Fibroblast of lung (primary cell): ENCODE data around the gene CLCNKB. TPM values are rescaled to one million over a fixed set of nuclear protein-coding genes. Genes with fewer than 3 reads are reported as not detected.
A peak's percentile ranks its signal among the peaks of the same experiment; 100 is the strongest.

Experiments
- DNase-seq, 2 donors: peaks; one replicate each; pipeline versions ENCODE4 v3.0.0 to v3.0.0-alpha.2; 2010; ENCODE audit warnings: low read depth in 2 of 2
- H2AFZ ChIP-seq: 2 replicates; pipeline ENCODE4 v1.5.1; 2012; ENCODE audit warnings: low read length, control low read depth, inconsistent platforms
- H3K27ac ChIP-seq: 2 replicates; pipeline ENCODE4 v1.5.1; 2011; ENCODE audit warnings: low read length, control low read depth; ENCODE audit not compliant: insufficient read depth
- H3K27me3 ChIP-seq: 2 replicates; pipeline ENCODE4 v1.5.1; 2011; ENCODE audit warnings: mild to moderate bottlenecking, low read length; ENCODE audit not compliant: control insufficient read depth, insufficient read depth
- H3K36me3 ChIP-seq: 2 replicates; pipeline ENCODE4 v1.5.1; 2011; ENCODE audit warnings: low read length; ENCODE audit not compliant: control insufficient read depth, insufficient read depth
- H3K4me1 ChIP-seq: 2 replicates; pipeline ENCODE4 v1.5.1; 2011; ENCODE audit warnings: low read length; ENCODE audit not compliant: control insufficient read depth, insufficient read depth; ENCODE audit errors: extremely low read depth
- H3K4me2 ChIP-seq: 2 replicates; pipeline ENCODE4 v1.5.1; 2011; ENCODE audit warnings: low read length, control low read depth; ENCODE audit not compliant: insufficient read depth; ENCODE audit errors: extremely low read depth
- H3K4me3 ChIP-seq, 4 experiments: fragments of 200-600 bp in 1 of 4; sonication (generic) in 1 of 4; replicated peaks in 1 of 4; 2 replicates each; pipeline ENCODE4 v1.5.1; 2011 to 2016; ENCODE audit warnings: low read length in 4 of 4, low read depth in 3 of 4, mild to moderate bottlenecking in 3 of 4, control low read depth in 2 of 4, inconsistent platforms in 1 of 4, mixed read lengths in 1 of 4; ENCODE audit not compliant: insufficient read depth in 1 of 4; ENCODE audit errors: control extremely low read depth in 1 of 4
- H3K79me2 ChIP-seq: 2 replicates; pipeline ENCODE4 v1.5.1; 2012; ENCODE audit warnings: mild to moderate bottlenecking, low read length, inconsistent platforms; ENCODE audit not compliant: control insufficient read depth, insufficient read depth
- H3K9ac ChIP-seq: 2 replicates; pipeline ENCODE4 v1.5.1; 2011; ENCODE audit warnings: mild to moderate bottlenecking, low read length, control low read depth; ENCODE audit not compliant: insufficient read depth
- H3K9me3 ChIP-seq: 2 replicates; pipeline ENCODE4 v1.5.1; 2012; ENCODE audit warnings: low read depth, low read length; ENCODE audit not compliant: control insufficient read depth, insufficient read depth
- H4K20me1 ChIP-seq: 2 replicates; pipeline ENCODE4 v1.5.1; 2011; ENCODE audit warnings: low read length; ENCODE audit not compliant: control insufficient read depth, insufficient read depth; ENCODE audit errors: extremely low read depth
- EZH2 ChIP-seq: IDR thresholded peaks from 2 replicates; pipeline ENCODE4 v1.5.1; 2012; ENCODE audit warnings: low read length, control low read depth, mild to moderate bottlenecking; ENCODE audit errors: missing control alignments
- polyA plus RNA-seq, 2 donors: library from polyadenylated mRNA; depleted of rRNA in 1 of 2; stranded (reverse) in 1 of 2; unstranded in 1 of 2; fragments of >200 nt; gene quantifications; 2 replicates each; pipeline ENCODE4 v1.2.1, GENCODE V29; 2011 to 2012; ENCODE audit warnings: missing spikeins in 1 of 2
- total RNA-seq: library from RNA; depleted of rRNA; stranded (reverse); fragments of >200 nt; gene quantifications from 2 replicates; pipeline ENCODE4 v1.2.1, GENCODE V29; 2014
- TF ChIP-seq, protein P1 (sequence below), 2 donors: IDR thresholded peaks in 1 of 2; conservative IDR thresholded peaks in 1 of 2; 1 replicate in 1 of 2; 2 replicates in 1 of 2; pipeline ENCODE4 v1.5.1; 2011 to 2012; ENCODE audit warnings: low read length in 2 of 2, control low read depth in 1 of 2, inconsistent platforms in 1 of 2, low read depth in 1 of 2, mild to moderate bottlenecking in 1 of 2

The CLCNKB gene
- total and polyA plus RNA-seq, 2 donors (not counting 1 experiment from before 2014, with no cell fraction given), result 0.09 to 0.33 TPM

DNA sequence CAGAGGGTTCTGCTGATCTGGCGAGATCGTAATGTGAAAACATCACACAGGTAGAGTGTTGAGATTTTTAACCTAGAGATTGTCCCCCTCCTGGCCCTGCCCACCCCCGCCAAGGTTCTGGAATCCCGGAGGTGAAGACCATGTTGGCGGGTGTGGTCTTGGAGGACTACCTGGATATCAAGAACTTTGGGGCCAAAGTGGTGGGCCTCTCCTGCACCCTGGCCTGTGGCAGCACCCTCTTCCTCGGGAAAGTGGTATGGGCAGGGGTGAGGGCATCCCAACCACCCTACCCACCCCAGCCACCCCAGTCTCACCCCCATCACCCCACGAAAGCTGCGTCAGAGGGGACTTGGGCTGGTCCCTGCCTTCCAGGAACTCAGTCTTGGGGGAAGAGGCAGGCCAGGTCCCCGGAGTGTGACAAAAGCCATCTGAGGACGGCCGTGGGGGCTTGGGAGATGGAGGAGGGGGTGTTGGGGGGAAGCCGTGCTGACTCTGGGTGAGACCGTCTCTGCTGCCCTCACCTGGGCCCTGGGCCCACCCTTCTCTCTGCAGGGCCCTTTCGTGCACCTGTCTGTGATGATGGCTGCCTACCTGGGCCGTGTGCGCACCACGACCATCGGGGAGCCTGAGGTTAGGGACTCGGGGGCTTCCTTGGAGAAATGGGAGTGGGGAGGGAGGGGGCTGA, 4.4 kb downstream of the CLCNKB start:
- Histone ChIP-seq H3K4me3 (no peak overlapping the region), H3K4me1 (no peaks in the 10 kb centered on the region), H2AFZ (no peak overlapping the region), H3K27ac (no peak overlapping the region), H3K79me2 (no peaks in the 10 kb centered on the region), H3K4me2 (no peak overlapping the region), H3K9ac (no peak overlapping the region), H3K9me3 (no peaks in the 10 kb centered on the region), H3K36me3 (no peaks in the 10 kb centered on the region), H3K27me3 (no peaks in the 10 kb centered on the region), H4K20me1 (no peaks in the 10 kb centered on the region)
- TF ChIP-seq EZH2, result no peak
- TF ChIP-seq, protein P1, sequence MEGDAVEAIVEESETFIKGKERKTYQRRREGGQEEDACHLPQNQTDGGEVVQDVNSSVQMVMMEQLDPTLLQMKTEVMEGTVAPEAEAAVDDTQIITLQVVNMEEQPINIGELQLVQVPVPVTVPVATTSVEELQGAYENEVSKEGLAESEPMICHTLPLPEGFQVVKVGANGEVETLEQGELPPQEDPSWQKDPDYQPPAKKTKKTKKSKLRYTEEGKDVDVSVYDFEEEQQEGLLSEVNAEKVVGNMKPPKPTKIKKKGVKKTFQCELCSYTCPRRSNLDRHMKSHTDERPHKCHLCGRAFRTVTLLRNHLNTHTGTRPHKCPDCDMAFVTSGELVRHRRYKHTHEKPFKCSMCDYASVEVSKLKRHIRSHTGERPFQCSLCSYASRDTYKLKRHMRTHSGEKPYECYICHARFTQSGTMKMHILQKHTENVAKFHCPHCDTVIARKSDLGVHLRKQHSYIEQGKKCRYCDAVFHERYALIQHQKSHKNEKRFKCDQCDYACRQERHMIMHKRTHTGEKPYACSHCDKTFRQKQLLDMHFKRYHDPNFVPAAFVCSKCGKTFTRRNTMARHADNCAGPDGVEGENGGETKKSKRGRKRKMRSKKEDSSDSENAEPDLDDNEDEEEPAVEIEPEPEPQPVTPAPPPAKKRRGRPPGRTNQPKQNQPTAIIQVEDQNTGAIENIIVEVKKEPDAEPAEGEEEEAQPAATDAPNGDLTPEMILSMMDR (conservative IDR thresholded peaks at IDR 0.05 in 1 of 2, IDR thresholded peaks at IDR 0.05 in 1 of 2; ENCODE audit: low read depth in 1 of 2, low read length in 2 of 2), result no peak
- DNase-seq, result no peak

DNA sequence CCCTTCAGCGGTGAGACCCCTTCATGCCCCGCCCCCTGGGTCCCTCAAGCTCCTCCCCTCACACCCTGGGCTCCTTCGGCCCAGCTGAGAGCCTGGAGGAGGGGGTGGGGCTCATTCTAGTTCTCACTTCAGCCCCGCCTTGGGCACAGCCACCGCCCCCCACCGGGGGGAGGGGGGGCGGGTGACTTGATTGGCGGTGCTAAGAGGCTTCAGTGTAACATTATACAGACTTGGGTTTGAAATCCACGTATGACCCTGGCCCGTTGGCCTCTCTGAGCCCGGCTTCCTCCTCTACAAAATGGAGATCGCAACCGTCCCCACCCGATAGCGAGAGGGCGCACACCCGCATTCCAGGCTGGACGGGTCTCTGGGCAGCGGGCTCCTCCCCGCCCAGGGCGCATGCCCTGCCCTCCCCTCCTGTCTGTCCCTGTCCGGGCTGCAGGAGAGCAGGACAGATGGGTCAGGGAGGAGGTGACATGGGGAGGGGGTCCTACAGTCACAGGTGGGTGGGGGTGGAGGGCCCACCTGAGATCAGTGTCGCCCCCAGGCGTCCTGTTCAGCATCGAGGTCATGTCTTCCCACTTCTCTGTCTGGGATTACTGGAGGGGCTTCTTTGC, 5.1 kb downstream of the CLCNKB start:
- DNase-seq, result peak; percentile 46 to 49
- Histone ChIP-seq H3K4me2 (peak overlapping the region; percentile 75), H3K4me1 (no peaks in the 10 kb centered on the region), H2AFZ (peak overlapping the region; percentile 20), H3K9me3 (no peaks in the 10 kb centered on the region), H3K9ac (peak overlapping the region; percentile 13), H3K27me3 (no peaks in the 10 kb centered on the region), H4K20me1 (no peaks in the 10 kb centered on the region), H3K79me2 (no peaks in the 10 kb centered on the region), H3K27ac (no peak overlapping the region), H3K4me3 (peak overlapping the region in 2 of 4 experiments; percentile 46 to 52), H3K36me3 (no peaks in the 10 kb centered on the region)
- TF ChIP-seq, protein P1 (conservative IDR thresholded peaks at IDR 0.05 in 1 of 2, IDR thresholded peaks at IDR 0.05 in 1 of 2; ENCODE audit: low read depth in 1 of 2, low read length in 2 of 2), result no peak
- TF ChIP-seq EZH2, result no peak

DNA sequence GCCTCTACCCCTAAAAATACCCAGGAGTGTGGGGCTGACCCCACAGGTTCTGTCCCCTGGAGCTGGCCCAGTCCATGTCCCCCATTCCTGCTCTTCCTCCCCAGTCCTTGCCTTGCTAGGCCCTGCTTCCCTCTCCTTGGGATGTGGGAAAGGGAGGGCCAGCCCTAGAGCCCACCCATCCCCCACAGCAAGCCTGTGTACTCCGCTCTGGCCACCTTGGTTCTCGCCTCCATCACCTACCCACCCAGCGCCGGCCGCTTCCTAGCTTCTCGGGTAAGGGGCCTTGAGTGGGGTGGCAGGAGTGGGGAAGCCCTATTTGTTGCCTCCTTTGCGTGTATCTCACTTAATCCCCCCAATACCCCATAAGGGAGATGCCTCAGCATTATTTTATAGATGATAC, 6.7 kb downstream of the CLCNKB start:
- Histone ChIP-seq H3K9me3 (no peaks in the 10 kb centered on the region), H3K4me3 (no peak overlapping the region), H3K4me2 (no peak overlapping the region), H3K79me2 (no peaks in the 10 kb centered on the region), H3K36me3 (no peaks in the 10 kb centered on the region), H4K20me1 (no peaks in the 10 kb centered on the region), H3K27ac (no peak overlapping the region), H3K4me1 (no peaks in the 10 kb centered on the region), H3K27me3 (no peaks in the 10 kb centered on the region), H2AFZ (no peak overlapping the region), H3K9ac (no peak overlapping the region)
- DNase-seq, result no peak
- no peak for TF ChIP-seq EZH2
- TF ChIP-seq, protein P1 (conservative IDR thresholded peaks at IDR 0.05 in 1 of 2, IDR thresholded peaks at IDR 0.05 in 1 of 2; ENCODE audit: low read depth in 1 of 2, low read length in 2 of 2), result no peak
